Posterior vena cava (tissue), 2 donors: Measurements from ENCODE around the gene BMP5. TPM values are rescaled to one million over a fixed set of nuclear protein-coding genes. Genes with fewer than 3 reads are reported as not detected.

Experiments
- DNase-seq: peaks from one replicate; pipeline ENCODE4 v3.0.0-alpha.2; 2020; ENCODE audit warnings: low spot score
- intact Hi-C, 2 donors: fragments of 100-400 bp; cut with DNase I; formaldehyde crosslinking; loops; one replicate each; pipeline versions ENCODE4 v1.14.1 to v1.14.2; 2022 to 2023
- total RNA-seq, 2 donors: library from RNA; stranded (reverse); fragmentation: NEBNext Ultra II Directional; extraction: Animal tissue kit (Norgen Biotek cat#: 25700); gene quantifications; one replicate each; pipeline ENCODE4 v1.2.1, GENCODE V29; 2021
- donor health status: DM: yes; HTN: yes; CAD: no.
- donor health status: DM: yes; HTN: yes; CAD: no.

The BMP5 gene
- total RNA-seq, 2 donors from 2014 or later = 0.10 to 0.32 TPM

- intact Hi-C loops = no loop called here
Measured at GRCh38 chr6:55882718-55883569, 7.6 kb upstream of the BMP5 start.

GRCh38 chr6:55877283-55877682, 1.9 kb upstream of the BMP5 start:
- DNase-seq = no peak
- intact Hi-C loops = no loop called here

More at GRCh38 chr6:55882718-55883569, 7.6 kb upstream of the BMP5 start:
- DNase-seq = no peak

- DNase-seq = no peak
- intact Hi-C loops = no loop called here
Measured at GRCh38 chr6:55874316-55874715, 1.1 kb downstream of the BMP5 start.

- intact Hi-C loops = no loop called here
- DNase-seq = no peak
Measured at GRCh38 chr6:55872866-55873265, 2.5 kb downstream of the BMP5 start.

GRCh38 chr6:55870181-55870813, 5.1 kb downstream of the BMP5 start:
- no peak for DNase-seq
- intact Hi-C loops = no loop called here

GRCh38 chr6:55869674-55870073, 5.7 kb downstream of the BMP5 start:
- intact Hi-C loops = no loop called here
- DNase-seq = no peak

- intact Hi-C loops = no loop called here
- no peak for DNase-seq
Measured at GRCh38 chr6:55868771-55869479, 6.5 kb downstream of the BMP5 start.

GRCh38 chr6:55868176-55868575, 7.2 kb downstream of the BMP5 start:
- no peak for DNase-seq
- intact Hi-C loops = no loop called here

GRCh38 chr6:55866128-55866527, 9.3 kb downstream of the BMP5 start:
- DNase-seq = no peak
- intact Hi-C loops = no loop called here

- intact Hi-C loops = no loop called here
Measured at GRCh38 chr6:55853008-55854001, 22.1 kb downstream of the BMP5 start.

GRCh38 chr6:55841341-55841740, 34.0 kb downstream of the BMP5 start:
- no peak for DNase-seq
- intact Hi-C loops = no loop called here

More at GRCh38 chr6:55853008-55854001, 22.1 kb downstream of the BMP5 start:
- DNase-seq = no peak

GRCh38 chr6:55839080-55839479, 36.3 kb downstream of the BMP5 start:
- intact Hi-C loops = no loop called here

GRCh38 chr6:55836945-55837344, 38.4 kb downstream of the BMP5 start:
- no peak for DNase-seq
- intact Hi-C loops = no loop called here

More at GRCh38 chr6:55839080-55839479, 36.3 kb downstream of the BMP5 start:
- no peak for DNase-seq

GRCh38 chr6:55836481-55836880, 38.9 kb downstream of the BMP5 start:
- intact Hi-C loops = no loop called here
- no peak for DNase-seq

- intact Hi-C loops = no loop called here
- DNase-seq = no peak
Measured at GRCh38 chr6:55835220-55835619, 40.2 kb downstream of the BMP5 start.

GRCh38 chr6:55833284-55833683, 42.1 kb downstream of the BMP5 start:
- intact Hi-C loops = no loop called here
- DNase-seq = no peak

- intact Hi-C loops = no loop called here
- no peak for DNase-seq
Measured at GRCh38 chr6:55827818-55828522, 47.4 kb downstream of the BMP5 start.

GRCh38 chr6:55826941-55827340, 48.4 kb downstream of the BMP5 start:
- intact Hi-C loops = no loop called here
- no peak for DNase-seq
